GM15510 (cell line): ENCODE results near the gene ATG4B.

ENCODE experiments used
- POLR2A ChIP-seq: IDR thresholded peaks from 3 replicates; pipeline ENCODE4 v1.6.1; 2011; ENCODE audit warnings: borderline replicate concordance; ENCODE audit not compliant: insufficient read length; ENCODE audit errors: extremely low read depth

Gene ATG4B

GRCh38 chr2:241680827-241681599, 43.5 kb downstream of the ATG4B start:
- TF ChIP-seq POLR2A = no peak

GRCh38 chr2:241686324-241686649, 48.8 kb downstream of the ATG4B start:
- no peak for TF ChIP-seq POLR2A

GRCh38 chr2:241686650-241687425, 49.3 kb downstream of the ATG4B start, which contains the start of gene DTYMK:
Gene DTYMK (minus strand): TSS chr2:241686815. CDS start chr2:241686783, 32 bp downstream.
- TF ChIP-seq POLR2A = peak; percentile 86

GRCh38 chr2:241689306-241689705, 51.8 kb downstream of the ATG4B start:
- TF ChIP-seq POLR2A = no peak

- TF ChIP-seq POLR2A = no peak
Measured at GRCh38 chr2:241690202-241690717, 52.8 kb downstream of the ATG4B start.

- TF ChIP-seq POLR2A = no peak
Measured at GRCh38 chr2:241692448-241692847, 55.0 kb downstream of the ATG4B start.

GRCh38 chr2:241695651-241696050, 58.2 kb downstream of the ATG4B start:
- no peak for TF ChIP-seq POLR2A

- TF ChIP-seq POLR2A = no peak
Measured at GRCh38 chr2:241701149-241701398, 63.6 kb downstream of the ATG4B start.

- peak; percentile 80 for TF ChIP-seq POLR2A
Measured at GRCh38 chr2:241701399-241702154, 64.1 kb downstream of the ATG4B start, which contains the start of gene ING5. Gene ING5 (plus strand): TSS chr2:241702039. CDS start chr2:241702066, 27 bp downstream.

- TF ChIP-seq POLR2A = no peak
Measured at GRCh38 chr2:241702155-241703031, 64.9 kb downstream of the ATG4B start.

GRCh38 chr2:241703032-241703604, 65.6 kb downstream of the ATG4B start:
- no peak for TF ChIP-seq POLR2A

- TF ChIP-seq POLR2A = no peak
Measured at GRCh38 chr2:241706537-241706936, 69.0 kb downstream of the ATG4B start.

- no peak for TF ChIP-seq POLR2A
Measured at GRCh38 chr2:241708879-241709278, 71.4 kb downstream of the ATG4B start.

- TF ChIP-seq POLR2A = no peak
Measured at GRCh38 chr2:241719093-241719492, 81.6 kb downstream of the ATG4B start.
